GM12878 (cell line): ENCODE measurements around the gene SYCN. TPM values are rescaled to one million over a fixed set of nuclear protein-coding genes. Genes with fewer than 3 reads are reported as not detected.

Source experiments
- ATAC-seq: fragments of 200-7000 bp; cut with Tn5 transposase; 3 replicates; pipeline ENCODE4 v1.9.1; 2020; ENCODE audit warnings: mild to moderate bottlenecking, moderate library complexity
- BruUV-seq: library from RNA; stranded (reverse); fragments of 400-500 nt; replicated peaks from 2 replicates; lab custom pipeline; 2021; lab: Mats Ljungman, UMichigan
- CTCF ChIA-PET: fragments of 300-600 bp; sonication (Branson Sonifier 250); formaldehyde crosslinking; extraction: SDS; loops from one replicate; lab custom pipeline; 2021; ENCODE audit warnings: inconsistent platforms; lab: Yijun Ruan, JAX
- POLR2A ChIA-PET: fragments of 350-600 bp; formaldehyde crosslinking; extraction: SDS; loops from one replicate; lab custom pipeline; 2021; ENCODE audit warnings: inconsistent platforms; lab: Charles Lee
- RAD21 ChIA-PET: fragments of 300-600 bp; sonication (Branson Sonifier 250); formaldehyde crosslinking; loops from one replicate; lab custom pipeline; 2023; ENCODE audit warnings: antibody characterized with exemption; ENCODE audit not compliant: unreplicated experiment; lab: Charles Lee
- SMC1A ChIA-PET: fragments of 300-600 bp; sonication (Branson Sonifier 250); formaldehyde crosslinking; loops from one replicate; lab custom pipeline; 2023; ENCODE audit not compliant: unreplicated experiment, uncharacterized antibody; lab: Charles Lee
- DNase-seq: peaks from one replicate; pipeline ENCODE4 v3.0.0-alpha.2; 2011; ENCODE audit warnings: low read depth, low spot score
- FAIRE-seq: peaks from 3 replicates; lab custom pipeline; 2011; peaks lifted over from hg19 to GRCh38; lab: Jason Lieb, UNC
- H2AFZ ChIP-seq: 2 replicates; pipeline ENCODE4 v1.6.0; 2011; ENCODE audit warnings: low read depth, low read length, control low read depth; ENCODE audit not compliant: control insufficient read depth
- H3K27ac ChIP-seq: 2 replicates; pipeline ENCODE4 v1.5.1; 2011; ENCODE audit warnings: control low read depth; ENCODE audit not compliant: control insufficient read depth, insufficient read depth
- H3K27me3 ChIP-seq, 2 experiments: replicated peaks in 1 of 2; 2 replicates each; pipeline versions ENCODE4 v1.6.0 to v1.6.1; 2011; ENCODE audit warnings: low read length in 1 of 2; ENCODE audit not compliant: control insufficient read depth in 2 of 2, insufficient read depth in 2 of 2
- H3K36me3 ChIP-seq, 2 experiments: 2 replicates each; pipeline ENCODE4 v1.5.1; 2011; ENCODE audit warnings: low read length in 1 of 2; ENCODE audit not compliant: control insufficient read depth in 2 of 2, insufficient read depth in 2 of 2
- H3K4me1 ChIP-seq: 2 replicates; pipeline ENCODE4 v1.6.1; 2011; ENCODE audit warnings: mild to moderate bottlenecking, low read length, moderate library complexity, mixed read lengths; ENCODE audit not compliant: control insufficient read depth, insufficient read depth
- H3K4me2 ChIP-seq: 2 replicates; pipeline ENCODE4 v1.6.0; 2011; ENCODE audit warnings: control low read depth; ENCODE audit not compliant: control insufficient read depth, insufficient read depth
- H3K4me3 ChIP-seq: fragments of 200-600 bp; sonication (generic); 2 replicates; pipeline ENCODE4 v1.5.1; 2016
- H3K79me2 ChIP-seq: 2 replicates; pipeline ENCODE4 v1.6.0; 2011; ENCODE audit warnings: low read length; ENCODE audit not compliant: control insufficient read depth, insufficient read depth
- H3K9ac ChIP-seq: 2 replicates; pipeline ENCODE4 v1.8.0; 2011; ENCODE audit warnings: low read length, control low read depth, mixed read lengths; ENCODE audit not compliant: control insufficient read depth, insufficient read depth
- H3K9me3 ChIP-seq: replicated peaks from 3 replicates; pipeline ENCODE4 v1.5.1; 2011; ENCODE audit warnings: mild to moderate bottlenecking, low read length; ENCODE audit not compliant: control insufficient read depth, insufficient read depth
- H4K20me1 ChIP-seq: 2 replicates; pipeline ENCODE4 v1.6.0; 2011; ENCODE audit not compliant: control insufficient read depth, insufficient read depth
- CBX5 ChIP-seq: sonication (generic); IDR thresholded peaks from 2 replicates; pipeline ENCODE4 v1.6.1; 2016; ENCODE audit warnings: low read depth, moderate library complexity, mild to moderate bottlenecking, inconsistent platforms
- LARP7 ChIP-seq: fragments of 450-650 bp; IDR thresholded peaks from 2 replicates; pipeline ENCODE4 v1.6.1; 2017; ENCODE audit warnings: mild to moderate bottlenecking
- PAX8 ChIP-seq: fragments of 450-650 bp; IDR thresholded peaks from 2 replicates; pipeline ENCODE4 v1.6.1; 2017; ENCODE audit warnings: mild to moderate bottlenecking, moderate library complexity
- PML ChIP-seq: IDR thresholded peaks from 2 replicates; pipeline ENCODE4 v1.6.1; 2012; ENCODE audit warnings: low read length, inconsistent platforms
- PRDM15 ChIP-seq: fragments of 450-650 bp; formaldehyde crosslinking; IDR thresholded peaks from 2 replicates; pipeline ENCODE4 v1.4.0; 2020; ENCODE audit warnings: mild to moderate bottlenecking, moderate library complexity
- SIN3A ChIP-seq: IDR thresholded peaks from 2 replicates; pipeline ENCODE4 v1.6.1; 2012; ENCODE audit warnings: low read depth, low read length, improper control_type of control experiment
- TCF7 ChIP-seq: IDR thresholded peaks from 2 replicates; pipeline ENCODE4 v1.6.1; 2014; ENCODE audit warnings: antibody characterized with exemption, borderline replicate concordance
- YY1 ChIP-seq: IDR thresholded peaks from 2 replicates; pipeline ENCODE4 v1.6.1; 2011; ENCODE audit warnings: low read depth, mild to moderate bottlenecking, low read length
- ZBTB33 ChIP-seq: fragments of 450-650 bp; IDR thresholded peaks from 2 replicates; pipeline ENCODE4 v1.6.1; 2017; ENCODE audit warnings: mild to moderate bottlenecking
- ZSCAN29 ChIP-seq: fragments of 450-650 bp; IDR thresholded peaks from 2 replicates; pipeline ENCODE4 v1.6.1; 2017; ENCODE audit warnings: mild to moderate bottlenecking, moderate library complexity
- WGBS: methylation state at CpG from one replicate; pipeline ENCODE4 v1.1.6; 2016; ENCODE audit warnings: low lambda C conversion rate; ENCODE audit not compliant: insufficient replicate concordance, insufficient coverage; ENCODE audit errors: missing lambda C conversion rate; 5-methylcytosine and 5-hydroxymethylcytosine counted together
- in situ Hi-C: fragments of 300-500 bp; cut with MboI; formaldehyde crosslinking; loops from 9 replicates; pipeline ENCODE4 v1.14.3; 2018; ENCODE audit warnings: mixed read lengths
- intact Hi-C: fragments of 100-400 bp; cut with micrococcal nuclease; formaldehyde crosslinking; loops from one replicate; pipeline ENCODE4 v1.14.2; 2022; ENCODE audit not compliant: unreplicated experiment
- polyA plus RNA-seq, 11 experiments: library from polyadenylated mRNA; depleted of rRNA in 4 of 11; unstranded in 6 of 11; stranded (reverse) in 5 of 11; fragments of >200 nt; fragmentation: Nextera tagmentation in 4 of 11; fragmentation: Illumina TruSeq in 1 of 11; extraction: Ambion mirVana in 4 of 11; extraction: Trizol in 1 of 11; gene quantifications; 1 replicate in 1 of 11; 2 replicates in 10 of 11; pipeline versions ENCODE4 v1.2.1 to v1.2.3, GENCODE V29; 2011 to 2016; ENCODE audit warnings: inconsistent platforms in 2 of 11, missing spikeins in 2 of 11, low read depth in 1 of 11
- total RNA-seq, 4 experiments: library from RNA; depleted of rRNA in 3 of 4; stranded (reverse); fragments of >200 nt in 3 of 4; fragmentation: Illumina TruSeq in 1 of 4; extraction: Trizol in 1 of 4; gene quantifications; 2 replicates each; pipeline versions ENCODE4 v1.2.1 to v1.2.3, GENCODE V29; 2013 to 2021

Gene SYCN
- total and polyA plus RNA-seq, 10 of the 15 experiments (the other 5 are each of a cell fraction or from before 2014, with no cell fraction given) = 0.54 TPM; not detected in 9

DNA sequence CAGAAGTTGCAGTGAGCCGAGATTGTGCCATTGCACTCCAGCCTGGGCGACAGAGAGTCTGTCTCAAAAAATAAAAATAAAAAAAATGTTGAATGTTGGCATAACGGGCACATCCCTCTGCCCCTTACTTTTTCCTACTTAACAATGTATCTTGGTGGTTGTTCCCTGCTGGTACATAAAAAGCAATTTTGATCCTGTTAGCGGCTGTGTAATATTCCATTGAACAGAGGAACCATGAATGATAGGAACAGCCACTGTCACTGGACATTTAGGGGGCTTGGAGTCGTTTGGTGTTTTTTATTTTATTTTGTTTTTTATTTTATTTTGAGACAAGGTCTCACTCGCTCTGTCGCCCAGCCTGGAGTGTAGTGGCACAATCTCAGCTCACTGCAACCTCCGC lies 17.7 kb downstream of the SYCN start:
- FAIRE-seq = no peak
- H3K4me2 ChIP-seq = no peak overlapping the region
- ChIA-PET CTCF (interaction anchor here (0.9 to 1.6 kb wide), 4 partner anchors 9 to 161 kb away, joined by 3 to 8 read pairs (median 4); no protein-coding TSS in a partner anchor), RAD21 (interaction anchor here (1.5 kb wide), 1 partner anchor 64 kb away, joined by 5 read pairs; no protein-coding TSS in a partner anchor), POLR2A (no interaction called here), SMC1A (interaction anchor here (2.1 kb wide), 1 partner anchor 64 kb away, joined by 7 read pairs; no protein-coding TSS in a partner anchor)
- no peak overlapping the region for H3K9ac ChIP-seq
- no peak overlapping the region for H3K27ac ChIP-seq
- no TSS peak for BruUV-seq
- 66% methylated on average over 8 of the region's 8 CpGs for WGBS
- no peak overlapping the region for H2AFZ ChIP-seq
- TF ChIP-seq PRDM15 (CRISPR knock-in tag) = no peak
- no peak overlapping the region for H3K4me3 ChIP-seq
- H4K20me1 ChIP-seq = no peaks in the 10 kb centered on the region; the same call in 1 of the 2 replicates
- in situ Hi-C loops (no loop called here), intact Hi-C loops (no loop called here)
- H3K79me2 ChIP-seq = no peaks in the 10 kb centered on the region
- H3K27me3 ChIP-seq = no peaks in the 10 kb centered on the region
- no peak for ATAC-seq
- no peaks in the 10 kb centered on the region for H3K36me3 ChIP-seq
- H3K4me1 ChIP-seq = no peaks in the 10 kb centered on the region
- no peak for DNase-seq
- no peaks in the 10 kb centered on the region for H3K9me3 ChIP-seq

DNA sequence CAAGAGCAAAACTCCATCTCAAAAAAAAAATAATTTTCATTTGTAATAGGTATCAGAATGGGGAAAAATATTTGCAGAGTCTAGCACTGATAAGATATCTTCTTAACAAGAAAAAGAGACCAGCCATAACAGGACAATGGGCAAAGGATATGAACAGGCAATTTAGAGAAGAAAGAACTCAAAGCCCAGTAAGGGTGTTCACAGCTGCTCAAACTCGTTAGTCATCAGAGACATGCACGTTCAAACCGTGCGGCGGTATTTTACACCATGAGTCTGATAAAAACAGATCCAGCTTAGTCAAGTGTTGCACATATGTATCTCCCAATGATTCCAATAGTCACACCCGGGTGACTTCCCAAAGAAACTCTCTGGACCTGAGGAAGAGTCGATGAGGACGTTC lies 21.0 kb downstream of the SYCN start:
- BruUV-seq = no TSS peak
- Histone ChIP-seq H3K27ac (no peak overlapping the region), H3K9me3 (no peaks in the 10 kb centered on the region), H3K9ac (no peak overlapping the region), H3K79me2 (no peaks in the 10 kb centered on the region), H3K4me2 (no peak overlapping the region), H3K4me3 (no peak overlapping the region), H4K20me1 (no peaks in the 10 kb centered on the region; the same call in 1 of the 2 replicates), H2AFZ (no peak overlapping the region), H3K36me3 (peaks cover 0 to 2% of the 10 kb centered on the region in 2 experiments; a peak in 2 of 4 replicates), H3K27me3 (no peaks in the 10 kb centered on the region), H3K4me1 (no peaks in the 10 kb centered on the region)
- DNase-seq = no peak
- CTCF ChIA-PET = no interaction called here
- in situ Hi-C loops (no loop called here), intact Hi-C loops (no loop called here)
- ATAC-seq = no peak
- WGBS = 74% methylated on average over 8 of the region's 8 CpGs
- POLR2A ChIA-PET = no interaction called here
- SMC1A ChIA-PET = interaction anchor here (0.6 kb wide), 1 partner anchor 303 kb away, joined by 3 read pairs; no protein-coding TSS in a partner anchor
- RAD21 ChIA-PET = no interaction called here
- no peak for FAIRE-seq
- TF ChIP-seq PAX8 = no peak
- no peak for TF ChIP-seq SIN3A
- TF ChIP-seq ZBTB33 = no peak
- no peak for TF ChIP-seq TCF7
- no peak for TF ChIP-seq LARP7
- TF ChIP-seq CBX5 = no peak
- TF ChIP-seq ZSCAN29 = no peak
- TF ChIP-seq YY1 = no peak
- TF ChIP-seq PML = no peak
